ENCODE measurements around the gene FOSL2.

Gene FOSL2

DNA sequence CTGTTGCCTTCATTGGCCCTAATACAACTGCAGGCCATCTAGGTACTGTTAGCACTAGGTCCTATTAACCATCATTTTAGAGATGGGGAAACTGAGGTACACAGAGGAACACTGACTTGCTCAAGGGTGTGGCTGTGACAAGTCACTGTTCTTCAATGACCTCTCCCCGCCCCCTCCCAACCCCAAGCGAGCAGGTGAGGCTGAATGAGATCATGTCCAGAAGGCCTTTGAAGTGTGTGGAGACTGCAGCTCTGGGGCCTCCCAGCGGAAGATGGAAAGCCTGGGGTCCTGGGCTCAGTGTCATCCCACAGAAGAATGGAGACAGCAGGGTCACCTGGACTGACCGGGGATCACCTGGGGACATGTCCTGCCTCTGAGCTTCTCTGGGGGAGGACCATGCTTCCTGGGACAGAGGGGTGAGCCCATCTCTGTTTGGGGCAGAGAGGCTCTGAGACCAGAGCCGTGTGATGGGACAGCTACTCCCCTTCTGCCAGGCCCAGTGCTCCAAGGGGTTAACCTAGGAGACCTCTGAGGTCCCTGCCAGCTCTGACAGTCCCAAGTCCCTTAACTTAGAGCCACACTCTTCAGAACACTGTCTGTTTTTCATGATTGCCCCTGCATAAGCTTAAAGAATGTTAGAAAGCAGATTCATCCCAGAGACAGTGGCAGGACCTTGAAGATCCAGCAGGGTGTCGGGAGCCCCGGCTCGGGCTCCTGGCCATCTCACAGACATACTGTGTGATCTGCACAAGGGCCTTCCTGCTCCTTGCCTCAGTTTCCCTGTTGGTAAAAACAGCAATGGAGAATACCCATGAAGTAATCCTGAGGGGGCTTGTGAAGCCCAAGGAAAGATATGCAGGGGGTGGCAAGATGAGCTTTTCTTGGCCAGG is 16.7 kb upstream of the FOSL2 start:
- no peak for DNase-seq

DNA sequence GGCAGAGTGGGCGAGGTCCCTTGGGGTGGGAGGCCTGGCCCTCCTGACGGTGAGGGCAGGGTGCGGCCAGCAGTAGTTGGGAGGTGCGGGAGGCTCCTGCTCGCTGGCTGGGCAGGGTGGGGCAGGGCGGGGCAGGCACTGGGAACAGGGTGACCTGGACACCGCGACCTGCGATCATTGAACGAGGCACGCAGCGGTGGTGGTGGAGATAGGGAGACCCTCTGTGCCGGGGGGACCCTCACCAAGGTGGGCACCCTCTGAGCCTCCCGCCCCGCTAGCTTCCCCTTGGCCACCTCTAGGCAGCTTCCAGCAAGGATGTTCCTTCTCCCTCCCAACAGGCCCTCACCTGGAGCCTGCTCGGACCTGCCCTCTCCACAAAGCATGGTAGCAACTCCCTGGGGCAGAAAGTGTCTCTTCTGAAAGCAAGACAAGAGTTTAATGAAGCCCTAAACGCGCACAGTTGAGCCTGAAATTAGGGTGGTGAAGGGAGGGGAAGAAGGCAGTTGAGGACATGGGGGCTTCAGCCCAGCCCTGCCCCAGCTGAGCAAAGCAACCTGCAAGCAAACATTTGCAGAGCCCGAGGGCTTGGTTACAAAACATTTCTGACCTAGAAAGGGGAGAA is 15.4 kb upstream of the FOSL2 start:
- DNase-seq: no peak

DNA sequence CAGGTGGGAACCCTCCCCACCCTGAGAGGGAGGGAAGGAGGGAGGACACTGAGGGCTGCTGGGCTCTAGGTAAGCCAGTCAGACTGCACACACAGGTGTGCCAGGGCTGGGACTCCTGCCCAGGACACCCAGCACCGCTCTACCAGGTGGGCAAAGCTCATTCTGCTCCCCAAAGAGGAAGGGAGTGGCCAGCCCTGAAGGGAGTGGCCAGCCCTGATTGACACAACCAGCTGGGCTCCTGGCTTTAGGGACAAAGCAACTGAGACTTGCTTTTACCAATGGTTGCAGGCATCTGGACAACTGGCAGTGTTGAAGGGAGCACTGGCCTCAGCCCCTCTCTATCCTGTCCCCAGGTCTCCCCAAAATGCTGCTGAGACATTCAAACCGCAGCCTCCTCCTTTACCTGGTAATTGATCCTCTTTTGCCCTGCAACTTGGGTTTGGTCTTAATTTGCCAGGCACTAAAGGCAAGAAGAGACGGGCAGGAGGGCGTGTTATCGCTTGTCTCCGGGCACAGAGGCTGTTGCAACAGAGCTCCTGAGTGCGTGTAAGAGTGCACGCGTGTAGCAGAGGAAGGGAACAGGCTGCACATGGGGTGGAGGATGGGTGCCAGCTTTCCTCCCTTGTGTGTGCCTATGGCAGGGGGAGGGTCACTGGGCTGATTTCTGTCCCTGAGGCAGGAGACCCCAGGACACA is 14.5 kb upstream of the FOSL2 start:
- no peak for DNase-seq

DNA sequence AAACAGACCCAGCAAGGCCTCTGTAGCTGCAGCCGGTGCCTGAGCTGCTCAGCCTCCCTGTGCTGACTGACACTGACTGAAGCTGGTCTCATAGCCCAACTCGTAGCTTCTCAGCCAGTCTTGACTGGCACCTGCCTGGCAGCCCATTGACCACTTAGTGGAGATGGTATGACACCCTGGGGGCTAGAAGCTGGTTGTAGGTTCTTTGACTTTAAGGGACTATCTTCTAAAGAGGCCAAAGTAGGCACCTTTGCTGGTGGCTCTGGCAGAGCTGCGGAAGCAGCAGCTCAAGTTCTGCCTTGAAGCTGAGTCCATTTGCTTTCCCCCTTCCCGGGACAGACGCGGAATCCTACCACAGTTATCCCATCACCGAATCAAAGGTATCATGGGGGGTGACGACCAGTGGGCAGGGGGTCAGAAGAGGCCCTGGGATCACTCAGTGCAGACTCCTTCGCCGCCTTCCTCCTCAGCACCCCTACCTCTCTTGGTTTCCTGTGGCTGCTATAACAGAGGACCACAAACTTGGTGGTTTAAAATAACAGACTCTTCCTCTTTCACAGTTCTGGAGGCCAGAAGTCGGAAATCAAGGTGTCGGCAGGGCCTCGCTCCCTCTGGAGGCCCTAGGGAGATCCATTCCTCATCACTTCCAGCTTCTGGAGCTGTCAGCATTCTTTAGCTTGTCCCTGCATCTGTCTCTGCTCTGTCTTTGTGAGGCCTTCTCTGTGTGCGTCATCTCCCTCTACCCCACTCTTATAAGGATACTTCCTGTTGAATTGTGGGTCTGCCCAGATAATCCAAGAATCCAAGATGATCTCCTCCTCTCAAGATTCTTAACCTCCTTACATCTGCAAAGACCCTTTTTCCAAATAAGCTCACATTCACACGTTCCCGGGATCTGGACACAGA is 13.7 kb upstream of the FOSL2 start:
- DNase-seq: peak; percentile 24

DNA sequence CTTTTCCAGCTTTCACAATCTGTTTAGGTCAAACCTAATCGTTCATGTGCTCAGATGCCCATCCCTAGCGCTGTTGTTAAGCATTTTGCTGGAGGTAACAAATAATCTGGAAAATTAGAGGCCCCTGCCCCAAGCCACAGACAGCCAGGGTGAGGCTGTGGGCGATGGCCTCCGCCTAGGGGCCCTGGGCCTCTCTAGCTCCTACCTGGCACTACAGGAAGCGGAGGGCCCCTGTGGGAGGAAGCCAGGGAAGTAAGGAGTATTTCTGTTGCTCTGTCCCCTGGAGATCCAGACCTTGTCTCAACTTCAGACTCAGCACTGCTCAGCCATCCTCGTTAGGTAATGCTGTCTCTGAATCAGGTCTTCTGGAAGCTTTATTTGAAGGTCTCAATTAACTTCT is 12.4 kb upstream of the FOSL2 start:
- DNase-seq: no peak

DNA sequence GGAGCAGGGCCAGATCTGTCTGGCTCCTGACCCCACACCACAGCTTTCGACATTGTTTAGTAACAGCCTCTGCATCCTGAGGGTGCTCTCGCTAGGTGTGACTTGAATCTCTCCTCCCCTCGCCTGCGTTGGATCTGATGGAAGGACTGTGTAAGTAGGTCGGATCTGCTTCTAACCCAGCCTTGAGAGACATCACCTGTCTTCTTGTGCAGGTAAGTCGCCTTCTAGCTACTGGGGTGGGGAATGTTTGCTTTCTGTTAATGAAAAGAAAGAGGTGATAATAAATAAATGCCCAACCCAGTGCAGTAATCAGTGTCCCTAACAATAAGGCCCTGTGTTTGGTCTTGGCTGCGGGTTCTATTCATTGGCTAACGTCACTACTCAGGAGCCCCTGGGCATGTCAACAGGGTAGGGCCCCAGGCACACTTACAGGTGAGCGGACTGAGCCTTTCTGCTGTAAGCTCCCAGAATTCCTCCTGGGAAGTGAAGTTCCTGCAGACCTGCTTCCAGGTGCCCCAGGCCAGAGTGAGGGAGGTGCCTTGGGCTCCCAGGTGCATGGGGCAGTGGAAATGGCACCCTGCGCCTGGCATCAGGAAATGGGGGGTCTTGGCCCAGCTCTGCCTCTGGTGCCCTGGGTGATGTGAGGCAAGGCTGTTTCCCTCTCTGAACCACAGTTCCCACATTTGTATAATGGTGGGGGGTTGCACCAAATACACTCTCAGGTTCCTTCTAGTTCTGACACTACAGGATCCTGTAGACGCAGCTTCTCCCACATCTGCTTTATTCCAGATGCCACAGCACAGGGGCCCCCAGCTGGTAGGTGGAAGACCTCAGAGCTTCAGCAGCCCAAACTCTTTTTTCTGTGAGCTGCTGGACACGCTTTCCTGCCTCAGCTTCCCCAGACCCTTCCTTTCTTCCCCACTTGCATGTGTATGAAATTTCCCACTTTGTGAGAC is 11.2 kb upstream of the FOSL2 start:
- DNase-seq: no peak

DNA sequence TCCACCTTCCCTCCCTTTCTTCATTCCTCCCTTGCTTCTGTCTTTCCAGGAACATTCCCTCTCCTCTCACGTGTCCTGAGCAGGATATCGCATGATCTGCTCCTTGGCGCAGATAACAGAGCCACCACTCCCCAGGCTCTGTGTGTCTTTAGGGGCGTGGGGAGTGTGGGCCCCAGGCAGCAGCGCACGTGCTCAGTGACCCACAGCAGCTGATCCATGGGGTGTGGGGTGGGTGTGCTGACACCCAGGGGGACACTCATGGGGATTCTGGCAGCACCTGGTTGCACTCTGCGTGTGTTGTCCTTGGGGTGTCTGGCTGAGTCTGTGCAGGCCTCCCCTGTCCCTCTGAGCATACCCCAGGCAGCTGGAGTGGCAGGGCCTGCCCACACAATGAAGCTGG is 9.9 kb upstream of the FOSL2 start:
- no peak for DNase-seq

DNA sequence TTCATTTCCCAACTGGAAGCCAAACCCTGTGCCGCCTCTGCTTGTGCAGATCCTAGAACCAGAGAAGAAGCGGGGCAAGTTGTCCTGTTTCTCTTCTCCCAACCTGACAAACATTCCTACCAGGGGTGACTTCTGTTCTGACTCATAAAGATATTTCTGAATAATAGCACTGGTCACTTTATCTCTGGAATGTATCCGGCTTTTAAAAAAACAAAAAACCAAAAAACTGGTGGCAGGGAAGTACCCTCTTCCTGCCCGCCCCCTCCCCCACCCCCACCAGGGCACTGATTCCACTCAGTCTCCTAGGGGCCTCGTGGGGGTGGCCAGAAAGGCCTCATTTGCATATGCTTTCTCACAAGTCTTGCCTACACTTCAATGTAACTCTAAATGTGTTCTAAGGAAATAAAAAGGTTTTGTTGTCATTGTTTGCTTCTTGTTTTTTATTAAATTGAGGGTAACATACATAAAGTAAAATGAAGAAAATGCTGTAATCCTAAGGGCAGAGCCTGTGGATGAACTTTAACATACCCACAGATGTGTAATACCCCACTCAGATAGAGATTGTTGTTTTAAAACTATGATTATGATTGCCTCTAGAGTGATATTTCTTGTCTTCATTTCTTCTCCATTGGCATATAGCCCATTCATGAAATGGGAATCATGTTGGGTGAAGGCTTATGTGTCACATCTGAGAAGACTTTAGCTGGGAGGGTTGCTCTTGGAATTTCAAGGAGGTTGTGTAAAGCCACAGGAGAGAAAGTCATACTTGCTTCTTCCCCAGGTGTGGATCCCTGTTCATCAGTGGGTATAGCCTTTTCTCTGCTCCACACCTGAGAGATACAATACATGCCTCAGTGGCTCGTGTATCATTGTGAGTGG is 5.3 kb upstream of the FOSL2 start:
- no peak for DNase-seq

DNA sequence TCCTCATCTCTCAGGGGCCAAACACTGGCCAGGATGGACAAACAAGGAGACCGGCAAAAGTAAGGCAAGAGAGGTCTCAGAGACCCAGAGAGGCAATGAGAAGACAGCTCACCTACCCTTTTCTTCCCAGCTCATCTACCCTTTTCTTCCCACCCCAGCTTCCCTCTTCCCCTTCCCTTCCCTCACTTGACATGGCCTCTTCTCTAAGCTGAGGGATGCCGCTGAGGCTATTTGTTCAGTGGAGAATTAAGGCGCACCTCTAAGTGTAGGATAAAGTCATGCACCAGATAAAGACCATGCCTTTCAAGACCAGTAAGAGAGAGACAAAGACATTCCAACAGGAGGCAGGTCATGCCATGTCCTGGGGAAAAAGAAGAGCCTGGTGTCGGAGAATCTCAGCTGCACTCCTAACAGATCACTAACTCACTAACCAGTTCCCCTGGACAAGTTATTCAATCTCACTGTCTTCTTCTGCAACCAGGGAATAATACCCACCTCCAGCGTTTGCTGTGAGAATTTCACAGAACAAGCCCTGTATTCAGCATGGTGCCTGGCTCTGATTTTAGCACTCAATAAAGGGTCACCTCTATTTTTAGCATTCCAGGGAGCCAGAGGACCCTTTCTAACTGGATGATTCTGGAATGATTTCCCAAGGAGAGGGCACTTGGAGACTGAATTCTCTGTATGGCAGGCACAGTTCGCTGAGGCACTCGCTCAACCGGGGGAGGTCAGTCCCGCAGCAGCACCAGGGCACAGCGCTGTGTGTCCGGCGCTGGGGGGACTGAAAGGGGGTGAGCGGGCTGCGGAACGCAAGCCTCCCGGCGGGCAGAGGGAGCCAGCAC is 3.0 kb upstream of the FOSL2 start:
- DNase-seq: no peak

DNA sequence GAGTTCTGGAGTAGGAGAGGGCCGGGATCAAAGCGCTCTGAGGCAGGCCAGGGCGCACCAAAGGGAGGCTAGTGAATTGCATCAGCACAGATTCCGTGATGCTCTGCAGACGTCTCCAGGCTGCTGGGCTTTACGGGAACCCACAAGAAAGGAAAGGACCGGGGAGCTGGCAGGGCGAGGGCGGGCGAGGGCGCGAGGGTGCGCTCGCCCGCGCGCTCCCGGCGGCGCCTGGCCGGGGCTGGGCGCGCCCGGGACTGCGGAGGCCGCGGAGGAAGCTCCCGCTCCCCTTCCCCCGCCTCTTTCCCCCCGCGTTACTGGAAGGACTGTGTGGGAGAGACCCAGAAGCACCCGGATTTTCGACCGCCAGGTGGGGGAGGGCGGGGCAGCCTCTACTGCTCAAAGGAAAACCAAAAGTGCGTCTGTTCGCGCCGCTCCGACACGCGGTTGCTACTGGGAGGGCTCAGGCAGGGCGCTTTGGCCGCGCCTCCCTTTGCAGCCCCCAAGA is 2.4 kb upstream of the FOSL2 start:
- DNase-seq: peak; percentile 88

DNA sequence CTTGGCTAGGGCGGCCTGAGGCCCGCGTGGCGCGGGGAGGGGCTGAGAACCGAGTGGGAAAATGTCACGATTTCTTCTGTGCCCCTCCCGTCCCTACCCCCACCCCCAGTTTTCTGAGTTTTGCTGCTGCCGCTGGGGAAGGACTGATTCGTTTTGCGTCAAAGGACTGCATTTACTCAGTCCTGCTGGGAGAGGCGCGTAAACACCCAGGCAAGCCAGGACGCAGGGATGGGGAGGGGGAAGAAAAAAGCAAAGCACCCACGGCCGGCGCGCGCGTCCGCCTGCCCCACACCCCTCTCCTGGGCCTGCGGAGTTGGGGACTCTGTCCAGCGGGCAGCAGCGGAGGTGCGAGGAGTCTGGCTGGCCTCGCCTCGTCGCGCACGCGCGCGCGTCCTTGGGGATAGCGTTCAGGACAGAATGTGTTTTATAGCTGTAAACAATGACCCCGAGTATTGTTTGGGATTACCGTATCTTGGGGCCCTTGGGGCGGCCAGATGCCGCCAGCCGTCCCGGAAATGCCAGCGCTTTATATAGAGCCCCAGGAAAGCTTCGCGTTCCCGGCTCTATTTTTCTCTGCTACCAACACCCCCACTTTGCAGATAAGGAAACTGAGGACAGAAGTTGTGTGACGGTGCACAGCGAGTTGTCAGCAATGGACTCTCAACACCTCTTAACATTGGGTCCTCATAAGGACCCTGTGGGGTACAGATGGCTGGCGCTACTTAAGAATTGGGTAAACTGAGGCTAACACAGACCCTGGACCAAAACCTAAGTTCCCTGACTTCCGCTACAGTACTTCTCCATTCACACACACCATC is 1.7 kb upstream of the FOSL2 start:
- no peak for DNase-seq

DNA sequence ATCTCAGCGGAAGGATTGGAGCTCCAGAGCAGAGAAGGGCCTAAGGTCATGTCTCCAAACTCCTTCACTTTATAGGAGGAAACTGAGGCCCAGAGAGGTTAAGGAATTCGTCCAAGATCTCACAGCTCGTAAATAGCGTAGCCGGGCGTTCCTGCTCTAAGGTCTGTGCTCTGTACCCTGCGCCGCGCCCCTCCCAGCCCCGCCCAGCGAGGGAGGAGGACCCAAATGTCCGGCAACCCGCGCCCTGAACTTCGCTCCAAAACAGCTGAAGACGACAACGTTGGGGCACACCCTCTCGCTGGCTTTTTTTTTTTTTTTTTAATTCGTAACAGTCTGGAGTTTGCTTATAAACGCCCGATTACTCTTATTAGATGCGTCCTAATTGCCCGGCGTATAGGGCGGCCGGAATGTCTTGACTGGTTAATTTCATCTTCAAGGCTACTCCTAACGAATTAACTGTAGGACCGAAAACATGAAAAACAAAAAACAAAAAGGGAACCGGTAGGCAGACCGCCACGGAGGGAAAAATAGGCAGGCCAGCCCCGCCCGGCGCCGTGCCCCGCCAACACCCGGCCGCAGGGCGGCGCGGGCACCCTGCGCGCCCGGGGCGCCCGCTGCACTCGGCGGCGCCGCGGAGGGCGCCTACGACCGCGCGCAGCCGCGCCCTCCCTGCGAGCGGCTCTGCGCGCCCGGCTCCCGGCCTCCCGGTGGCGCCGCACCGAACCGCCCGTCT is 928 bp upstream of the FOSL2 start:
- DNase-seq: peak; percentile 65

DNA sequence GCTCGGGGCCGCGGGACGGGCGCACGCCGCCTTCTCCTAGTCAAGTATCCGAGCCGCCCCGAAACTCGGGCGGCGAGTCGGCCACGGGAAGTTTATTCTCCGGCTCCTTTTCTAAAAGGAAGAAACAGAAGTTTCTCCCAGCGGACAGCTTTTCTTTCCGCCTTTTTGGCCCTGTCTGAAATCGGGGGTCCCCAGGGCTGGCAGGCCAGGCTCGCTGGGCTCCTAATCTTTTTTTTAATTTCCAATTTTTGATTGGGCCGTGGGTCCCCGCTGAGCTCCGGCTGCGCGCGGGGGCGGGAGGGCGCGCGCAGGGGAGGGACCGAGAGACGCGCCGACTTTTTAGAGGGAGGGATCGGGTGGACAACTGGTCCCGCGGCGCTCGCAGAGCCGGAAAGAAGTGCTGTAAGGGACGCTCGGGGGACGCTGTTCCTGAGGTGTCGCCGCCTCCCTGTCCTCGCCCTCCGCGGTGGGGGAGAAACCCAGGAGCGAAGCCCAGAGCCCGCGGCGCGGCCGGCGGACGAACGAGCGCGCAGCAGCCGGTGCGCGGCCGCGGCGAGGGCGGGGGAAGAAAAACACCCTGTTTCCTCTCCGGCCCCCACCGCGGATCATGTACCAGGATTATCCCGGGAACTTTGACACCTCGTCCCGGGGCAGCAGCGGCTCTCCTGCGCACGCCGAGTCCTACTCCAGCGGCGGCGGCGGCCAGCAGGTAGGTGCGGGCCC is 617 bp downstream of the FOSL2 start:
- peak; percentile 48 for DNase-seq

DNA sequence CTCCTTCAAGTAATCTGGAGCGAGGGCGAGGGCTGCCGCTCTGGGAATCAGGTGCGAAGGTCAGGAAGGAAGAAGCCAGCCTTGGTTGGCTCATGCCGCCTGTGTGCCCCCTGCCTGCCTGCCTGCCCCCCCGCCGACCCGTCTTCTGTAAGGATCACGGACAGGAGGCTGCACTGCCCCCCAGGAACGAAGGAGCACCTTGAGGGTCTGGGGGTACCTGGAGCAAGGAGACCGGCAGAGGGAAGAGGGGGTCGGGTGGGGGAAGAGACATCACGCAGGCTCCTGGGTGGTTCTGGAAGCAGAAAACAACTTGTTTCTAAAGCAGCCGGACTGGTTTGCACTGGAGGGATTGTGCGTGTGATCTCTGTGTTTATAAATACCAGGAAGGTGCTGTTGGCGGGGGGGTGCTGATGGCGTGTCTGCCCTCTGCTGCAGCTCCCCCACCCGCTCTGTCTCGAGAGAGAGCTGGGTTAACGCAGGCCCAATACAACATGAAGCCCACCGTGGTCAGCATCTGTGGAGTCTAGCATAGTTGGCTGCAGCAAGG is 1.7 kb downstream of the FOSL2 start:
- DNase-seq: peak; percentile 29

DNA sequence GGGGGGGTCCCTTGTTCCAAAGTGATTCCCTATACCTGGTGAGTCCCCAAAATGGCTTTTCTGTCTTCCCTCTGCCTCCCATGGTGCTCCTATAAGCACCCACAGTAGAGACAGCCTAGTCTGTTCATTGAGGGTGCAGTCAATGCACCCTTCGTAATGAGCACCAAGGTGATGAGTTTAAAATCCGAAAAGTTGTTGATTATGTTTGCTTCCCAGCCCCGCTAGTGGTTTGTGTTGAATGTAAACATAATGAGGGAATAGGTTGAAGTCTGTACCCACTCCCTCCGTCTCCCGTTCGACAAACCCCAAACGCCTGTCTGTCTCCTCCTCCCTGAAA is 2.3 kb downstream of the FOSL2 start:
- no peak for DNase-seq

DNA sequence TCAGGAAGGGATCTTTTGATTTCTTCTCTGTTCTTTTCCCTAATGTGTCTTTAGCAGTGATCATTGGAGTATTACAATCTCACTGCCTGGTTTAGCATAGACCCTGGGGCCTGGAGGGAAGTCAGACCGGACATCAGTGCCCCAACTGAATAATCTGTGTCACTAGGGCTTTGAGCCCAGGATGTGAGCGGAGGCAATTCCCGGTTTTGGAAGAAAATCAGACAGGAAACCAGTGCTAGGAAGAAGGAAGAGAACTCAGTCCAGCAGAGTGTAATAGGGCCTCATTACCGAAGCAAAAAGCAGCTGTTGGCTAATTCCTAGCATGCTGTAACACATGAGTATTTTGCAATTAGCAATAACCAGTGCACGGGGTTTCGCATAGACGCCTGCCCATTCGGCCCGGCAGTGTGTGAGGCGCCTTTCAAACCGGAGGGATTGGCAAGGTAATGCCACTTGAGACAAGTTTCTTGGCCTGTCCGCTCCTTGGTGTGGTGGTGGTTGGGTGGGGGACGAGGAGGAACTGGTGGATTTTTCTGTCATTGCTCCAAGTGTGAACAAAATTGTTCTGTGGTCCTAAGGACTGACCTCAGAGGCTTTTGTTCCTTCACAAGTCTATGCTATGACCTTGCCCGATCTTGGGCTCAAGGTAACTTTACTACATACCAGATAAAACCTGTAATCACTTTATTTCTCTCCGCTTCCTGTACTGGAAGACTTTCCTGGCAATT is 2.8 kb downstream of the FOSL2 start:
- no peak for DNase-seq

All from CD4-positive, alpha-beta T cell treated with Interleukin-6 for 4 hours (primary cell).